GM12892 (cell line): ENCODE data around the gene SLC39A3.

Source experiments
- POLR2A ChIP-seq: IDR thresholded peaks from 2 replicates; pipeline ENCODE4 v1.6.1; 2011; ENCODE audit warnings: low read depth, low read length, control low read depth
- POLR2AphosphoS5 ChIP-seq: IDR thresholded peaks from 2 replicates; pipeline ENCODE4 v1.6.1; 2011; ENCODE audit warnings: low read depth, low read length, control low read depth
- TAF1 ChIP-seq: IDR thresholded peaks from 2 replicates; pipeline ENCODE4 v1.6.1; 2011; ENCODE audit warnings: low read depth, mild to moderate bottlenecking, control low read depth, low read length, borderline replicate concordance

- TF ChIP-seq POLR2A (no peak), POLR2AphosphoS5 (no peak), TAF1 (no peak)
These were observed 28.0 kb downstream of the SLC39A3 start for GRCh38 chr19:2711875-2712205.
